K562 (cell line): Measurements from ENCODE around the gene SSR2. TPM values are rescaled to one million over a fixed set of nuclear protein-coding genes. Genes with fewer than 3 reads are reported as not detected.

Experiments used
- EP300 ChIP-seq: IDR thresholded peaks from 2 replicates; pipeline ENCODE4 v1.6.1; 2012; ENCODE audit warnings: low read length, improper control_type of control experiment
- GATA2 ChIP-seq: sonication (generic); formaldehyde crosslinking; IDR thresholded peaks from 2 replicates; pipeline ENCODE4 v1.4.0; 2020; ENCODE audit warnings: mild to moderate bottlenecking, missing genetic modification reagents
- MAFK ChIP-seq: IDR thresholded peaks from 2 replicates; pipeline ENCODE4 v1.6.1; 2011; ENCODE audit warnings: low read length, improper control_type of control experiment
- POLR2H ChIP-seq: IDR thresholded peaks from 2 replicates; pipeline ENCODE4 v1.6.1; 2016; ENCODE audit warnings: missing genetic modification characterization, low read depth, mild to moderate bottlenecking, control low read depth, missing compliant biosample characterization, moderate library complexity
- PRDM10 ChIP-seq: fragments of 450-650 bp; IDR thresholded peaks from 2 replicates; pipeline ENCODE4 v1.6.1; 2018; ENCODE audit not compliant: partially characterized antibody
- STAG1 ChIP-seq: sonication (generic); formaldehyde crosslinking; IDR thresholded peaks from 2 replicates; pipeline ENCODE4 v1.5.0; 2020; ENCODE audit warnings: missing genetic modification reagents, borderline replicate concordance
- VEZF1 ChIP-seq: fragments of 200-800 bp; sonication (Bioruptor generic); IDR thresholded peaks from 2 replicates; pipeline ENCODE4 v1.6.1; 2017; ENCODE audit warnings: missing genetic modification characterization, missing compliant biosample characterization
- polyA plus RNA-seq, 8 experiments: library from polyadenylated mRNA; depleted of rRNA in 4 of 8; stranded (reverse) in 5 of 8; unstranded in 3 of 8; fragments of >200 nt; fragmentation: Nextera tagmentation in 2 of 8; fragmentation: Illumina TruSeq in 1 of 8; extraction: Ambion mirVana in 2 of 8; extraction: Trizol in 1 of 8; gene quantifications; 2 replicates each; pipeline versions ENCODE4 v1.2.1 to v1.2.3, GENCODE V29; 2011 to 2014; ENCODE audit warnings: inconsistent platforms in 1 of 8, missing spikeins in 1 of 8
- total RNA-seq, 7 experiments: library from RNA; depleted of rRNA in 6 of 7; stranded (reverse); fragments of >200 nt in 6 of 7; fragmentation: Illumina TruSeq in 2 of 7; extraction: Trizol in 2 of 7; gene quantifications; 2 replicates each; pipeline versions ENCODE4 v1.2.1 to v1.2.3, GENCODE V29; 2011 to 2021; ENCODE audit warnings: low replicate concordance in 1 of 7

SSR2 gene
- total and polyA plus RNA-seq, 9 of the 15 experiments (the other 6 are each of a cell fraction or from before 2014, with no cell fraction given): 161 to 411 (median 240) TPM

DNA sequence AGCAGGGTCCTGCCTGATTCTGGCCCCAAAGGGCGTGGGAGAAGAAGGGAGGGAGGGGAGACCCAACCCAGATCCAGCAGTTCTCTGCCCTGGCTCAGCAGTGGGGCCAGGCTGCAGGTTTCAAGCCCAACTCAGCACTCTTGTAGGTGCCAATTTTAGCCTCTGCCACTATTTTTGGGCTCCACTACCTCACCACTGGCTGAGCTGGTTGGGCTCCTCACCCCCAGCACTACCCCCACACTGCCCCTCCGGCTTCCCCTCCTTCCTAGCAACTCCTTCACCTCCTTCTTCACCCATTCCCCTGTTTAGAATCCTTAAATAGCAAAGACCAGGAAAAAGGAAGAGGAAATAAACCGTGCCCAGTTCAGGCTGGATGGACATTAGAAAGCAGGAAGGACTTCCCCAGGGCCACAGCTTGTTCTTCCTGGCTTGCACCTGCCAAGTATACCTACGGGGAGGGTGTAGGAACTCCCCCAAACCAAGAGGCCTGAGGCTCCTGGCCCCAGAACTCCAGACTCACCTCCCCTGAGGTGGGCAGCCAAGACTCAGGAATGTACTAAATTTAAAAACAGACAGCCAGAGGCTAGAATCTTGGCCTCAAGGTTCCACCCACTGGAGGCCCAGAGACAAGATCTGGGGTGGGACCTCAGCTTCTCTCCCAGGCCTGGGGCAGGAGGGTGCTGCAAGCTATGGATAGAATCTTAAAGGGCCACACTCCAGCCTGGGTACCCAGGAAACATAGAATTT is 41.0 kb downstream of the SSR2 start (continued):
- TF ChIP-seq PRDM10 (peak; percentile 49), MAFK (peak; percentile 16; the same call in 1 of the 2 replicates), VEZF1 (CRISPR knock-in tag) (peak; percentile 52; the same call in 1 of the 2 replicates), GATA2 (CRISPR knock-in tag) (peak; percentile 71), POLR2H (tag) (peak; percentile 57; the same call in 1 of the 2 replicates), STAG1 (CRISPR knock-in tag) (no peak), EP300 (peak; percentile 29; the same call in 1 of the 2 replicates)
- TF ChIP-seq, all 486 proteins: peak for 56
